Fibroblast of mammary gland (primary cell): ENCODE results near the gene COL4A5.

Experiments
- DNase-seq: peaks from one replicate; pipeline ENCODE4 v3.0.0-alpha.2; 2010; ENCODE audit warnings: low read depth
- H3K4me3 ChIP-seq: 2 replicates; pipeline ENCODE4 v1.5.1; 2011; ENCODE audit warnings: low read depth, mild to moderate bottlenecking, low read length, moderate library complexity; ENCODE audit not compliant: control insufficient read depth
- CTCF ChIP-seq: conservative IDR thresholded peaks from 2 replicates; pipeline ENCODE4 v1.5.1; 2011; ENCODE audit warnings: low read depth, low read length, inconsistent platforms; ENCODE audit not compliant: control insufficient read depth, insufficient read depth

Gene COL4A5

DNA sequence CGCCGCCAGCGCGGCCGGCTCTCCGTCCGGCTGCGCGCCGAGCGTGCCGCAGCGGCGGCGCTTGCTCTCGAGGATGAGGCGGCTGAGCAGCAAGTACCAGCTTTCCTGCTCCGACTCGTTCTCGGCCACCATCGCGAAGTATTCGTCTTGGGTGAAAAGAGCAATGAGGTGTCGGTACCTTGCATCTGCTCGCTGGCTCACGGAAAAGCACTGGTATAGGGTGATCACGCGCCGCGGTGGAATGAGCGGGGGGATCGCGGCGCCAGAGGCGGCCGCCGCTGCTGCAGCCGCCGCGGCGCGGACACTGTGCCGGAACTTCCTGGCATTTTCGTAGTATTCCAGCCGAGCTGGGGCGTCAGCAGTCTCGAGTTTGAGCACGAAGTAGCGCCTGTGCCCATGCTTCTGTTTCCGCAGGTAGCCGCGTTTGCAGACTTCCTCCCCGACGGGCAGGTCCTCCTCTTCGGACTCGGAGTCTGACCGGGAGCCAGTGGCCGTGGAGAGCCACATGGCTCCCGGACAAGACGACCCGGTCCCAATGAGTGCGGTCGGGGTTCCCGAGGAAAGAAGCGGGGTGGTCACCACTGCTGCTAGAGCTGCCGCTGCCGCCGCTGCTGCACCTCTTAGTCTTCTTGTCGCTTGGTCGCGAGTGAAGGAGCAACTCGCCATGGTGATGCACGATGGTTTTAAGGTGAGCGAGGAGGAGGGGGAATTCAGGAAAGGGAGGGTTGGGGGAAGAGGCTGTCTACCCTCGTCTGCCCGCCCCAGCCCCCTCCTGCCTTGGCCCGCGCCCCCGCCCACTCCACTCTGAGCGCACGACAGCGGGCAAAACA lies 296.3 kb downstream of the COL4A5 start:
- H3K4me3 ChIP-seq, result peak overlapping the region; percentile 6
- no peak for TF ChIP-seq CTCF
- DNase-seq, result no peak

GRCh38 chrX:108736509-108737479 lies 297.2 kb downstream of the COL4A5 start, which contains the start of gene IRS4:
Gene IRS4, minus strand, starts transcription at chrX:108736563.
- peak; percentile 2 for DNase-seq
- H3K4me3 ChIP-seq, result peak within 1 kb of the TSS; percentile 15
- no peak for TF ChIP-seq CTCF

- no peak for TF ChIP-seq CTCF
- no peak for DNase-seq
- no peak overlapping the region for H3K4me3 ChIP-seq
Observed at GRCh38 chrX:108737754-108738153, 298.1 kb downstream of the COL4A5 start.

DNA sequence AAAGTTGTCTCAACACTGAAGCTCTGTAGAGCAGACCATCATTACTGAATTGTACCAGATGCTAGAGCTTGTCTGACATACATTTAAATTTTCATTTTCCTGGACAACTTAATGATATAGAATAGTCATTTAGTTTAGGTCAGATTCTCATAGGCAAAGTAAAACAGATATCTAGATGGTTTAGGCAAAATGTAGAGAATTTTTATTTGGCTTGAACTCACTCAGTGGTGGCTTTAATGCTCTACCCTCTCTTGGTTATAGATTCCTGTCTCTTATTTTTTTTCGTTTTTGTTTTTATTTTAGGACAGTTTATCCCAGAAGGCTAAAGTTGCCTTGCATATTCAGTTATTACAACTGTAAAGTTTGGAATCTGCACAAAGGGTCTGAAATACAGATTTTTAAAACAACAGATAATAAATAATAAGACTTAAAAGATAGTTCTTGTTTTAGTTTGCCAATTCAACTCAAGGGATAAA lies 300.7 kb downstream of the COL4A5 start:
- no peak overlapping the region for H3K4me3 ChIP-seq
- no peak for TF ChIP-seq CTCF
- no peak for DNase-seq
